ENCODE results near the gene MASP2. TPM values are rescaled to one million over a fixed set of nuclear protein-coding genes. Genes with fewer than 3 reads are reported as not detected.

The MASP2 gene
- total RNA-seq, 1 experiment from 2014 or later: 0.25 TPM

- no TSS peak for BruUV-seq (replicated peaks)
- POLR2A ChIA-PET: no interaction called here
- Histone ChIP-seq H2AFZ (ENCODE audit: low read depth, low read length, poor library complexity, severe bottlenecking) (no peak overlapping the region), H3K4me2 (ENCODE audit: low read length) (no peak overlapping the region), H3K4me3 (replicated peaks in 1 of 2; ENCODE audit: low read depth in 1 of 2, low read length in 2 of 2) (no peak overlapping the region), H3K9ac (ENCODE audit: low read length) (no peak overlapping the region), H4K20me1 (ENCODE audit: insufficient read depth) (no peaks in the 10 kb centered on the region), H3K36me3 (ENCODE audit: control insufficient read depth in 1 of 2, insufficient read depth in 2 of 2, low read length in 2 of 2) (peaks cover 17 to 27% of the 10 kb centered on the region in 2 experiments; a peak in 2 of 4 replicates), H3K79me2 (ENCODE audit: insufficient read depth, low read length) (peaks cover 37% of the 10 kb centered on the region), H3K9me2 (ENCODE audit: insufficient read depth) (no peaks in the 10 kb centered on the region), H3K4me1 (ENCODE audit: control insufficient read depth in 1 of 2, insufficient read depth in 2 of 2, low read length in 2 of 2) (peaks cover 6 to 25% of the 10 kb centered on the region in 2 experiments; a peak in 3 of 4 replicates), H3K27ac (ENCODE audit: low read depth, low read length) (peak overlapping the region; percentile 23; the same call in 1 of the 2 replicates), H3K27me3 (ENCODE audit: insufficient read depth, low read length) (no peaks in the 10 kb centered on the region), H3K9me3 (ENCODE audit: control insufficient read depth in 1 of 2, insufficient read depth in 1 of 2, low read depth in 1 of 2, low read length in 2 of 2) (no peaks in the 10 kb centered on the region)
- no peak for ATAC-seq
- intact Hi-C loops (cut with micrococcal nuclease): no loop called here
- no peak for DNase-seq (ENCODE audit: low read depth, low spot score)
- RAD21 ChIA-PET (ENCODE audit: low non-redundant PET in 1 of 2, low total read pairs in 2 of 2, uncharacterized antibody in 2 of 2, unreplicated experiment in 2 of 2): interaction anchor here in 1 of 2 experiments (0.6 kb wide), 1 partner anchor 87 kb away, joined by 3 read pairs; no protein-coding TSS in a partner anchor
- no peak for TF ChIP-seq EGR1 (IDR thresholded peaks at IDR 0.05; ENCODE audit: low read depth)
- TF ChIP-seq POLR2AphosphoS5 (IDR thresholded peaks at IDR 0.05; ENCODE audit: low read depth, low read length): no peak
- TF ChIP-seq SP1 (IDR thresholded peaks at IDR 0.05; ENCODE audit: low read depth): no peak
- TF ChIP-seq, protein P1, sequence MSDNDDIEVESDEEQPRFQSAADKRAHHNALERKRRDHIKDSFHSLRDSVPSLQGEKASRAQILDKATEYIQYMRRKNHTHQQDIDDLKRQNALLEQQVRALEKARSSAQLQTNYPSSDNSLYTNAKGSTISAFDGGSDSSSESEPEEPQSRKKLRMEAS (IDR thresholded peaks at IDR 0.05): no peak
- TF ChIP-seq EZH2phosphoT487 (IDR thresholded peaks at IDR 0.05; ENCODE audit: borderline replicate concordance): no peak
- no peak for TF ChIP-seq ELF1 (IDR thresholded peaks at IDR 0.05; ENCODE audit: borderline replicate concordance, low read depth)
- no peak for TF ChIP-seq POLR2A (IDR thresholded peaks at IDR 0.05; ENCODE audit: borderline replicate concordance, extremely low read depth, insufficient read depth, insufficient read length)
- TF ChIP-seq RAD21 (IDR thresholded peaks at IDR 0.05; ENCODE audit: low read depth): no peak
- no peak for TF ChIP-seq ZBTB33 (IDR thresholded peaks at IDR 0.05; ENCODE audit: extremely low read depth, insufficient replicate concordance, low read length)
- no peak for TF ChIP-seq REST (IDR thresholded peaks at IDR 0.05; ENCODE audit: low read depth)
- no peak for TF ChIP-seq CBX3 (IDR thresholded peaks at IDR 0.05; ENCODE audit: low read depth)
- no peak for TF ChIP-seq SIN3A (IDR thresholded peaks at IDR 0.05; ENCODE audit: low read depth)
- no peak for TF ChIP-seq JUND (IDR thresholded peaks at IDR 0.05)
- no peak for TF ChIP-seq ZFX (IDR thresholded peaks at IDR 0.05)
- TF ChIP-seq, protein P2, sequence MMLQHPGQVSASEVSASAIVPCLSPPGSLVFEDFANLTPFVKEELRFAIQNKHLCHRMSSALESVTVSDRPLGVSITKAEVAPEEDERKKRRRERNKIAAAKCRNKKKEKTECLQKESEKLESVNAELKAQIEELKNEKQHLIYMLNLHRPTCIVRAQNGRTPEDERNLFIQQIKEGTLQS (IDR thresholded peaks at IDR 0.05): no peak
- CTCF ChIA-PET: interaction anchor here (1.5 to 1.8 kb wide), 2 partner anchors 24 to 584 kb away, joined by 3 to 6 read pairs; no protein-coding TSS in a partner anchor
Observed at GRCh38 chr1:11061652-11062365, 14.8 kb upstream of the MASP2 start.
